ENCODE results near the gene EFNA5.
A peak's percentile ranks its signal among the peaks of the same experiment; 100 is the strongest.

Gene EFNA5

DNA sequence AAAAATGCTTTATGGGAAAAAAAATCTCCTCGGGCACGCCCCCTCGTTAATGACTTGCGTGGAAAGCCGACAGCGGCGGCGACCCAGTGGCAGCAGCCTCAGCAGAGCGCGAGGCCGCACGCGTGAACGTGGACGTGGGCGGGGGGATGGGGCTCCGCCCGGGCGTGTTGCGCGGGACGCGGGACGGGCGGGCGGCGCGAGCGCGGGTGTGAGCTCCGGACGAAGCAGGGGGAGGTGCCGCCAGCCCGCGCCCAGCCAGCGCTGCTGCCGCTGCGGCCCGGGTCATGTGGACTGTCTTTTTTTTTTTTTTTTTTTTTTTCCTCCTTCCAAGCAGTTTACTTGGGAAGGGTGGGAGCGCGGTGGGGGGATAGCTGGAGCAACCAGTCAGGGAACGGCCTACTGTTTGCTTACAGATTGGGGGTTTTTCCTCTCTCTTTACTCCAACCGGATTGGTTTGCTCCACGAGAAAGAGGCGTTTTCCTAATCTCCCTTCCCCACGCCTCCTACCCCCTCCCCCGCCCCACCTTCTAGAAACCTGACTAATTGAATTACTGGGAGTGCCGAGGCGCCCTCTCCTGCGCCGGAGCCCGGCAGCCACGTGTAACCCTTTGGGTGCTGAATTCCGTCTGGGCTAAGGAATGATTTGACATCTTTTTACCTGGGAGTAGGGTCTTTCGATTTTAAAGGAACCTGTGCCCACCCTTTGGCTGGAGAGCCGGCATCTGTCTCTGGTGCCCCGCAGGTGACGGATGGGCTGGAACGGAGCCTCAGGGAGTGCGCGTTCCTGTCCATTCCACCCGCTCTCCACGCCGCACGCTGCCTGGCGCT is 1.7 kb upstream of the EFNA5 start:
- DNase-seq, result peak; percentile 70

GRCh38 chr5:107671742-107672210 is 1.0 kb upstream of the EFNA5 start:
- peak; percentile 67 for DNase-seq

- no peak for DNase-seq
Measured at GRCh38 chr5:107670087-107670931, 428 bp downstream of the EFNA5 start.

- DNase-seq, result no peak
Measured at GRCh38 chr5:107669096-107670031, 1.4 kb downstream of the EFNA5 start.

- no peak for DNase-seq
Measured at GRCh38 chr5:107668154-107669095, 2.3 kb downstream of the EFNA5 start.

- DNase-seq, result no peak
Measured at GRCh38 chr5:107666051-107666655, 4.6 kb downstream of the EFNA5 start.

- DNase-seq, result no peak
Measured at GRCh38 chr5:107665036-107665570, 5.6 kb downstream of the EFNA5 start.

- DNase-seq, result no peak
Measured at GRCh38 chr5:107663697-107664096, 7.0 kb downstream of the EFNA5 start.

DNA sequence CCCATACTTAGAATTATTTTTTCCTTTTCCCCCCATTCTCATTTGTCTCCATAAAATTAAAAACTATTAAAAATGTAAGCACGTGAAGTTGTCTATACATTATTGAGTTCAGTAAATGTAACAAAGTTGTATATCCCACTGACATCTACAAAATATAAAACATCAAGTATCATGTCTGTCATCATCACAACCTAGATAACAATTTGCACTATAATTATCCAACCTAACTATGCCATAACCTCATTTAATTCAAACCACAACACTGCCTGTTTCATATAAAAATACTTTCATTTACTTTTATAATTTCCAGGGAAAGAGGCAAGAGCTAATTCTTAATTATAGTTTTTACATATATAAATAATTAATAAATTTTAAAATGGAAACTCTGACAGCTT is 9.1 kb downstream of the EFNA5 start:
- no peak for DNase-seq

- DNase-seq, result no peak
Measured at GRCh38 chr5:107661038-107661649, 9.6 kb downstream of the EFNA5 start.

- DNase-seq, result no peak
Measured at GRCh38 chr5:107658528-107658927, 12.2 kb downstream of the EFNA5 start.

- DNase-seq, result no peak
Measured at GRCh38 chr5:107655831-107656230, 14.9 kb downstream of the EFNA5 start.

GRCh38 chr5:107654827-107655226 is 15.9 kb downstream of the EFNA5 start:
- DNase-seq, result no peak

- no peak for DNase-seq
Measured at GRCh38 chr5:107653685-107654084, 17.1 kb downstream of the EFNA5 start.

DNA sequence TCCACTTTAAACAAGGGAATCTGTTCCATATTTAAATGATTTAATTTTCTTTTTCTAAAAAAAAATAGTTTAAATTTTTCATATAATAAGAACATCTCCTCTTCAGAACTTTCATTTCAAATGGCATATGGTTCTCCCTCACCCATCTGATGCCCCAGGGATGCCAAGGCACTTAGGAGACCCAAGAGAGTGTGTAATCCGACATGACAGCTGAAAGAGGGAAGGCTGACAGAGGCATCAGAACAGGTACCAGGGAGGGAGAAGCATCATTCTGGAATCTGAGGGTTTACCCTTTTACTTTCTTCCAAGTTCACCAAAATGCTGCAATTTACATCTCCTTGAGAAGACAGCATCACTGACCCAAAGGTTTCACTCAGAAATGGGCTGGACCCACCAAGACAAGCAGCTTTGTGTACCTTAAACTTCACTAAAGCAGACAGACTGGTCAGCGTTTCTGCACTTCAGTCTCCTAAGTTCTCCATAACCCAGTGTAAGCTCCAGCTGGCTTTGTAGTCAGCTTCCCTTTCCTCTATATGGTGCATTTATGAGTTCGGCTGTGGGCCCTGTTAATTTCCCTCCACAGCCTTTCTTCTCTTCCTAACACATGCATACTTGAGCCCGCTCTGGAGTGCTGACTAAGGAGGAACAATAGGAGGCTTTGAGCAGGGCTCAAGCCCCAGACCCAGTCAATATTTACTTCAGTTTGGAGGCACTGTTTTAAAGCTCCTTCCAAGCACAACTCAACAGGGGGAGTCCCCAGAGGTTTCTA is 17.7 kb downstream of the EFNA5 start:
- DNase-seq, result no peak

GRCh38 chr5:107652408-107652807 is 18.3 kb downstream of the EFNA5 start:
- no peak for DNase-seq

GRCh38 chr5:107651325-107651724 is 19.4 kb downstream of the EFNA5 start:
- DNase-seq, result no peak

DNA sequence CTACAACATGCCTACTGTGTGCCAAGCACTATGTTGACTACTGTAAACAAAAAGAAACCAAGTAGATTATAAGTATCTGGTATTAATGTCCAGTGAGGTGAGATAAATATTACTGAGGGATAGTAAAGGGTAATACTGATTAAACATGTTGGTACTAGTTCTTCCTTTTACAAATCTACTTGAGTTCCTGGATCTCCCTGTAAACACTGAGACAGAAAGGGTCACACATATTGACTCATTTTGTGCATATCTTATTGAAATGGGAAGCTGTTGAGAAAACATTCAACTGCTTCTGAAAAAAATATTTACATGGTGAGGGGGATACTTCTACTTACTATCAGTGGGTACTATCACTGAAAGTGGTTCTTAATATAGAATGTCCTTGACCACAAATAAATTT is 24.3 kb downstream of the EFNA5 start:
- no peak for DNase-seq

GRCh38 chr5:107640568-107640967 is 30.2 kb downstream of the EFNA5 start:
- DNase-seq, result no peak

GRCh38 chr5:107639990-107640389 is 30.7 kb downstream of the EFNA5 start:
- peak; percentile 46 for DNase-seq
